K562 (cell line): ENCODE results near the gene IL1RAPL2.

ENCODE experiments used
- CBX2 ChIP-seq: fragments of 200-600 bp; sonication (generic); IDR thresholded peaks from one replicate; pipeline ENCODE4 v1.6.1; 2012; ENCODE audit warnings: mild to moderate bottlenecking, low read length, inconsistent platforms; ENCODE audit not compliant: insufficient read depth, poor library complexity, severe bottlenecking
- CREB3 ChIP-seq: fragments of 450-650 bp; conservative IDR thresholded peaks from 2 replicates; pipeline ENCODE4 v1.6.1; 2016; ENCODE audit warnings: missing genetic modification characterization, low read depth, mild to moderate bottlenecking, missing compliant biosample characterization, moderate library complexity
- CTCF ChIP-seq, 3 experiments: IDR thresholded peaks in 2 of 3; conservative IDR thresholded peaks in 1 of 3; 2 replicates each; pipeline ENCODE4 v1.5.1; 2011 to 2012; ENCODE audit warnings: low read length in 3 of 3, mild to moderate bottlenecking in 3 of 3, control low read depth in 2 of 3, improper control_type of control experiment in 1 of 3, inconsistent platforms in 1 of 3, low read depth in 1 of 3, mixed read lengths in 1 of 3, moderate library complexity in 1 of 3; ENCODE audit not compliant: insufficient read depth in 2 of 3
- HDAC6 ChIP-seq: IDR thresholded peaks from 2 replicates; pipeline ENCODE4 v1.6.1; 2012; ENCODE audit warnings: low read depth, mild to moderate bottlenecking, control low read depth, inconsistent platforms, low read length, moderate library complexity
- JUND ChIP-seq, 2 experiments: IDR thresholded peaks; 2 replicates in 1 of 2; 3 replicates in 1 of 2; pipeline ENCODE4 v1.6.1; 2011; ENCODE audit warnings: borderline replicate concordance in 2 of 2, low read depth in 2 of 2, low read length in 2 of 2, improper control_type of control experiment in 1 of 2, missing biosample characterization in 1 of 2, missing genetic modification characterization in 1 of 2, missing genetic modification reagents in 1 of 2
- KAT7 ChIP-seq: sonication (generic); formaldehyde crosslinking; IDR thresholded peaks from 2 replicates; pipeline ENCODE4 v1.8.0; 2022; ENCODE audit warnings: missing genetic modification reagents, mild to moderate bottlenecking, borderline replicate concordance
- KLF16 ChIP-seq: IDR thresholded peaks from 2 replicates; pipeline ENCODE4 v1.6.1; 2016; ENCODE audit warnings: antibody characterized with exemption
- MAX ChIP-seq: sonication (generic); formaldehyde crosslinking; IDR thresholded peaks from 2 replicates; pipeline ENCODE4 v1.9.0; 2022; ENCODE audit warnings: mild to moderate bottlenecking, missing genetic modification reagents
- MXI1 ChIP-seq: IDR thresholded peaks from 2 replicates; pipeline ENCODE4 v1.6.1; 2011; ENCODE audit warnings: low read depth, mild to moderate bottlenecking, improper control_type of control experiment, low read length
- RFX1 ChIP-seq: fragments of 450-650 bp; IDR thresholded peaks from 2 replicates; pipeline ENCODE4 v1.6.1; 2016; ENCODE audit warnings: mild to moderate bottlenecking, moderate library complexity
- SMAD1 ChIP-seq: fragments of 150-350 bp; IDR thresholded peaks from 2 replicates; pipeline ENCODE4 v1.6.1; 2014; ENCODE audit warnings: low read length, low read depth; ENCODE audit not compliant: partially characterized antibody
- ZFX ChIP-seq: sonication (generic); formaldehyde crosslinking; IDR thresholded peaks from 2 replicates; pipeline ENCODE4 v1.8.0; 2022; ENCODE audit warnings: mild to moderate bottlenecking, missing genetic modification reagents, moderate library complexity

GRCh38 chrX:105210258-105210657 lies 644.3 kb downstream of the IL1RAPL2 start:
- TF ChIP-seq SMAD1: no peak
- TF ChIP-seq KAT7 (CRISPR knock-in tag): no peak
- no peak for TF ChIP-seq CREB3 (tag)
- TF ChIP-seq MAX (CRISPR knock-in tag): no peak
- no peak for TF ChIP-seq MXI1
- TF ChIP-seq RFX1: no peak
- TF ChIP-seq CTCF (IDR thresholded peaks at IDR 0.05 in 2 of 3, conservative IDR thresholded peaks at IDR 0.05 in 1 of 3; ENCODE audit: insufficient read depth in 2 of 3, low read depth in 1 of 3, low read length in 3 of 3): no peak
- no peak for TF ChIP-seq KLF16
- no peak for TF ChIP-seq JUND (IDR thresholded peaks at IDR 0.05; ENCODE audit: borderline replicate concordance, low read depth, low read length)
- TF ChIP-seq JUND (tag; IDR thresholded peaks at IDR 0.05; ENCODE audit: borderline replicate concordance, low read depth, low read length): no peak
- TF ChIP-seq HDAC6: no peak
- no peak for TF ChIP-seq ZFX (CRISPR knock-in tag)
- no peak for TF ChIP-seq CBX2
